Mucosa of descending colon (tissue), 3 donors: Measurements from ENCODE around the gene PIWIL1. TPM values are rescaled to one million over a fixed set of nuclear protein-coding genes. Genes with fewer than 3 reads are reported as not detected.

Experiments used
- ATAC-seq: fragments of 200-7000 bp; cut with Tn5 transposase; one replicate; pipeline ENCODE4 v1.9.1; 2020; ENCODE audit warnings: mild to moderate bottlenecking, moderate library complexity
- DNase-seq, 3 donors: peaks; one replicate each; pipeline ENCODE4 v3.0.0-alpha.2; 2020
- H3K36me3 ChIP-seq: fragments of 200-600 bp; one replicate; pipeline ENCODE4 v1.8.0; 2021; ENCODE audit warnings: low read depth, mild to moderate bottlenecking
- H3K4me1 ChIP-seq: fragments of 200-600 bp; one replicate; pipeline ENCODE4 v1.8.0; 2021; ENCODE audit warnings: low read depth, mild to moderate bottlenecking
- H3K4me3 ChIP-seq: fragments of 200-600 bp; one replicate; pipeline ENCODE4 v1.8.0; 2021; ENCODE audit warnings: mild to moderate bottlenecking
- H3K9me3 ChIP-seq: fragments of 200-600 bp; one replicate; pipeline ENCODE4 v1.8.0; 2021; ENCODE audit warnings: mild to moderate bottlenecking
- CTCF ChIP-seq: fragments of 200-600 bp; IDR thresholded peaks from one replicate; pipeline ENCODE4 v1.8.0; 2022; ENCODE audit warnings: antibody characterized with exemption, mild to moderate bottlenecking
- intact Hi-C, 2 donors: fragments of 100-400 bp; cut with DNase I in 1 of 2; cut with micrococcal nuclease in 1 of 2; formaldehyde crosslinking; loops; one replicate each; pipeline versions ENCODE4 v1.11.0 to v1.11.1; 2022; cut with DNase I, micrococcal nuclease
- total RNA-seq, 3 donors: library from RNA; stranded (reverse); fragmentation: NEBNext Ultra II Directional in 2 of 3; extraction: Animal tissue kit (Norgen Biotek cat#: 25700) in 2 of 3; gene quantifications; one replicate each; pipeline versions ENCODE4 v1.2.1 to v1.2.4, GENCODE V29; 2021 to 2023
- donor health status: DM: no; HTN: no; CAD: no; lungs with moderate emphysema.
- donor health status: DM: no; HTN: no; CAD: no.
- donor health status: DM: no; HTN: yes; CAD: no.

The PIWIL1 gene
- total RNA-seq, 3 donors from 2014 or later: 0.23 TPM; not detected in 2

DNA sequence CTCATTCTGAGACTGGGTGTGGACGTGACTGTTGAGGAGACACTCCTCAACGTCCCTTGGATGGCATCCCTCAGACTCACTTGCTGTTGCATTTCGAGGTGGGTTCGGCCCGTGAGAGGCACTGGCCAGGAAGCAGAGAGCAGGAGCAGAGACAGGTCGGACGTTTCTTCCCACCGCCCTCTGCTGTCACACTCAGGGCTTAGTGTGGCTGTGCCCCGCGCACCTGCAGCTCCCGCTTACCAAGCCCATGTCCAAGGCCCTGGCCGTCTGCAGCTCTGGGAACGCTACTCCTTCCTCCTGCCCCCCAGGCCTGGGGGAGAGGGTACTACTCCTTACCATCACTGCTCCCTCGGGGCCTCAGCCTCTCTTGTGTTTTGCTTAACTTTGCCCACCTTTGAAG lies 29.8 kb upstream of the PIWIL1 start:
- no peak for ATAC-seq
- no peaks in the 10 kb centered on the region for H3K36me3 ChIP-seq

DNA sequence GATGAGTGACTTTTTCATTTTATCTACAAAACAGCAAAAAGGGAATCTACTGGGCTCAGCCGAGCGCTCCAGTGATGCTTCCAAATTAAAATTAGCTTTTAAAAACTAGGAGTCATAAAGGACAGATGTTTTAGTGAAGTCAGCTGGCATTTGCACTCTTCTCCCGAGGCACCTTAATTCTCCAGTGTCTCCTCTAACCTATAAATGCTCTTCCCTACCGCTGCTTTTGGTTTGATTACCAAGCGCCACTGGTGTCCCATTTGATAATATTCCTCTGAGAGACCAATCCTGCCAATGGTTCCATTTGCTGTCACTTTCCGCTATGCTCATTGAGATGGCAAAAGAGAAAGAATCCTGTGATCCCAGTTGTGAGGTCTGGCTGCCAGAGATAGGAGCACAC lies 29.3 kb upstream of the PIWIL1 start:
- DNase-seq (no peak), ATAC-seq (no peak)
- intact Hi-C loops: no loop called here
- H3K4me1 ChIP-seq: no peaks in the 10 kb centered on the region
- H3K36me3 ChIP-seq: no peaks in the 10 kb centered on the region
- no peaks in the 10 kb centered on the region for H3K9me3 ChIP-seq
- H3K4me3 ChIP-seq: no peak overlapping the region
- no peak for TF ChIP-seq CTCF

More for the DNA sequence above, 29.8 kb upstream of the PIWIL1 start:
- intact Hi-C loops: no loop called here
- H3K4me3 ChIP-seq: no peak overlapping the region
- no peak for TF ChIP-seq CTCF
- H3K9me3 ChIP-seq: no peaks in the 10 kb centered on the region
- no peak for DNase-seq
- no peaks in the 10 kb centered on the region for H3K4me1 ChIP-seq

GRCh38 chr12:130316251-130316650 lies 21.4 kb upstream of the PIWIL1 start:
- no peaks in the 10 kb centered on the region for H3K36me3 ChIP-seq
- DNase-seq (no peak), ATAC-seq (no peak)
- no peak overlapping the region for H3K4me3 ChIP-seq
- H3K9me3 ChIP-seq: no peaks in the 10 kb centered on the region
- no peaks in the 10 kb centered on the region for H3K4me1 ChIP-seq
- TF ChIP-seq CTCF: no peak
- intact Hi-C loops: no loop called here

DNA sequence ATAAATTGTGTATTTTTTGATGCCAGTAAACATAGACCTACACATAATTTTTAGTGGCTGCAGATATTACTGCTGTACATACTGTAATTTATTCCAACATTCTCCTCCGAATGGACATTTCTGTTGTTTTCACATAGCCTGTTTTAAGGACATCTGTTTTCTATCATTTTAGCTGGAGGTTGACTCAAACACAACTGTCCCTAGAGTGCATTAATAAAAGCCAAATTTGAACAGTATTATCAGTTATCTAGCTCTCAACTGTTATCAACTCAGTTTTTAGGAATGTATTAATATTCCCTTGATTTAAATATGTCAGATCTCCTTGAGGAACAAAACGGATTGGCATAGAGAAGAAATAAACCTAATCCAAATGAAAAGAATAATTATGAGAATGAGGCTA lies 17.2 kb upstream of the PIWIL1 start:
- no peak for ATAC-seq
- TF ChIP-seq CTCF: no peak
- Histone ChIP-seq H3K4me3 (no peak overlapping the region), H3K36me3 (no peaks in the 10 kb centered on the region), H3K9me3 (no peaks in the 10 kb centered on the region), H3K4me1 (no peaks in the 10 kb centered on the region)
- DNase-seq: no peak
- intact Hi-C loops: no loop called here

DNA sequence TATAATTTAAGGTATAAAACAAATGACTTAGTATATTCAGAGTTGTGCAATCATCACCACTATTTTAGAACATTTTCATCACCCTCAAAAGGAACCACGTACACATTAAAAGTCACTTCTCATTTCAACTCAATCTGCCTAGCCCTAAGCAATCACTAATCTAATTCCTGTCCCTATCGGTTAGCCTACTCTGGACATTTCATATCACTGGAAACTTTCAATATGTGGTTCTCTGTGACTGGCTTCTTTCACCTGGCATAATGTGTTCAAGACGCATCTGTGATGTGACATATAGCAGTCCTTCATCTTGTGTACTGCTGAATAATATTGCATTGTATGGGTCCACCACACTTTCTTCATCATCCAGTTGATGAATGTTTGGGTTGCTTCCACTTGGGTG lies 15.4 kb upstream of the PIWIL1 start:
- Histone ChIP-seq H3K9me3 (no peaks in the 10 kb centered on the region), H3K4me3 (no peak overlapping the region), H3K4me1 (no peaks in the 10 kb centered on the region), H3K36me3 (no peaks in the 10 kb centered on the region)
- intact Hi-C loops: no loop called here
- ATAC-seq: no peak
- no peak for DNase-seq
- TF ChIP-seq CTCF: no peak

DNA sequence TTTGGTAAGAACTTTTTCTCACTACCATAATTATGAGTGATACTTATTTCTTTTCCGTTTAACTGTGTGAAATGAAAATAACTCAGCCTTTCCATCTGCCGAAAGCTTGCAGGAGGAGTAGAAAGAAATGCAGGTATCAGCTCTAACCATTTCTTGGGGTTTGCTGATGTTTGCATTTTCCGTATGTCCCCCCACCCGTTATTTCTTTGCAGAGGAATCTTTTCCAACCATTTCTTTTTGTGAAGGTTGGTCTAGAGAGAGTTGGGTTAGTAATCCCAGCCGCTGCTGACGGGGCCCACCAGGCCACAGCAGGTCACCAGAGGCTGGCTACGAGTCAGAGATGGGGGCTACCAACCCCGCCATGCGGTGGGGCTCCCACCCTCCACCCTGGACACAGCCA lies 7.0 kb upstream of the PIWIL1 start:
- no peaks in the 10 kb centered on the region for H3K36me3 ChIP-seq
- no peaks in the 10 kb centered on the region for H3K4me1 ChIP-seq
- DNase-seq: no peak
- TF ChIP-seq CTCF: no peak
- H3K9me3 ChIP-seq: no peaks in the 10 kb centered on the region
- no peak for ATAC-seq
- intact Hi-C loops: loop anchor here (5.0 kb wide), 2 partner anchors 278 to 283 kb away; no protein-coding TSS in a partner anchor
- H3K4me3 ChIP-seq: no peak overlapping the region
